WTC11 (cell line): Measurements from ENCODE around the gene CATSPERZ. TPM values are rescaled to one million over a fixed set of nuclear protein-coding genes. Genes with fewer than 3 reads are reported as not detected.

ENCODE experiments used
- ATF1 ChIP-seq: sonication (generic); formaldehyde crosslinking; IDR thresholded peaks from 2 replicates; pipeline ENCODE4 v1.8.1; 2023; ENCODE audit warnings: mild to moderate bottlenecking, moderate library complexity, missing genetic modification reagents
- CREM ChIP-seq: sonication (generic); formaldehyde crosslinking; IDR thresholded peaks from 2 replicates; pipeline ENCODE4 v1.8.1; 2022; ENCODE audit warnings: mild to moderate bottlenecking, missing genetic modification reagents, moderate library complexity
- ESRRA ChIP-seq: sonication (generic); formaldehyde crosslinking; IDR thresholded peaks from 2 replicates; pipeline ENCODE4 v1.8.1; 2022; ENCODE audit warnings: mild to moderate bottlenecking, missing genetic modification reagents, borderline replicate concordance
- FOXK1 ChIP-seq: sonication (generic); formaldehyde crosslinking; IDR thresholded peaks from 2 replicates; pipeline ENCODE4 v1.8.0; 2022; ENCODE audit warnings: mild to moderate bottlenecking, moderate library complexity, missing genetic modification reagents
- IRF2 ChIP-seq: sonication (generic); formaldehyde crosslinking; IDR thresholded peaks from 2 replicates; pipeline ENCODE4 v1.8.0; 2022; ENCODE audit warnings: low read depth, missing genetic modification reagents, borderline replicate concordance
- MXD4 ChIP-seq: fragments of 250-450 bp; sonication (Bioruptor Pico); IDR thresholded peaks from 2 replicates; pipeline ENCODE4 v1.8.0; 2021; ENCODE audit warnings: mild to moderate bottlenecking, moderate library complexity, borderline replicate concordance
- MYBL2 ChIP-seq: sonication (generic); formaldehyde crosslinking; IDR thresholded peaks from 2 replicates; pipeline ENCODE4 v1.8.1; 2023; ENCODE audit warnings: mild to moderate bottlenecking, moderate library complexity, missing genetic modification reagents
- NR2C2 ChIP-seq: sonication (generic); formaldehyde crosslinking; IDR thresholded peaks from 2 replicates; pipeline ENCODE4 v1.8.0; 2022; ENCODE audit warnings: mild to moderate bottlenecking, missing genetic modification reagents
- PRDM15 ChIP-seq: sonication (generic); formaldehyde crosslinking; IDR thresholded peaks from 2 replicates; pipeline ENCODE4 v1.8.0; 2022; ENCODE audit warnings: missing genetic modification reagents
- PRRX2 ChIP-seq: fragments of 250-450 bp; sonication (Bioruptor Pico); IDR thresholded peaks from 2 replicates; pipeline ENCODE4 v1.8.0; 2021; ENCODE audit warnings: mild to moderate bottlenecking
- SP1 ChIP-seq: sonication (generic); formaldehyde crosslinking; conservative IDR thresholded peaks from 2 replicates; pipeline ENCODE4 v1.8.1; 2022; ENCODE audit warnings: missing genetic modification reagents
- ZNF138 ChIP-seq: sonication (generic); formaldehyde crosslinking; conservative IDR thresholded peaks from 2 replicates; pipeline ENCODE4 v1.8.1; 2022; ENCODE audit warnings: mild to moderate bottlenecking, moderate library complexity, missing genetic modification reagents
- ZNF219 ChIP-seq: sonication (generic); formaldehyde crosslinking; IDR thresholded peaks from 2 replicates; pipeline ENCODE4 v1.8.0; 2023; ENCODE audit warnings: missing genetic modification reagents, mild to moderate bottlenecking, borderline replicate concordance
- ZNF263 ChIP-seq: sonication (generic); formaldehyde crosslinking; IDR thresholded peaks from 2 replicates; pipeline ENCODE4 v1.8.1; 2022; ENCODE audit warnings: low read depth, mild to moderate bottlenecking, moderate library complexity, missing genetic modification reagents
- ZNF396 ChIP-seq: fragments of 250-450 bp; sonication (Bioruptor Pico); IDR thresholded peaks from 2 replicates; pipeline ENCODE4 v1.8.0; 2021; ENCODE audit warnings: mild to moderate bottlenecking, moderate library complexity, borderline replicate concordance
- ZNF416 ChIP-seq: fragments of 250-450 bp; sonication (Bioruptor Pico); IDR thresholded peaks from 2 replicates; pipeline ENCODE4 v1.9.0; 2021; ENCODE audit warnings: mild to moderate bottlenecking, inconsistent platforms
- ZNF671 ChIP-seq: fragments of 250-450 bp; sonication (Bioruptor Pico); IDR thresholded peaks from 2 replicates; pipeline ENCODE4 v1.8.0; 2021; ENCODE audit warnings: mild to moderate bottlenecking
- total RNA-seq: library from RNA; stranded (reverse); gene quantifications from 3 replicates; pipeline ENCODE4 v1.2.3, GENCODE V29; 2021
- TF ChIP-seq, protein P1 (sequence below): sonication (generic); formaldehyde crosslinking; IDR thresholded peaks from 2 replicates; pipeline ENCODE4 v1.8.1; 2022; ENCODE audit warnings: mild to moderate bottlenecking, moderate library complexity, missing genetic modification reagents
- TF ChIP-seq, protein P2 (sequence below): sonication (generic); formaldehyde crosslinking; IDR thresholded peaks from 2 replicates; pipeline ENCODE4 v1.8.0; 2022; ENCODE audit warnings: mild to moderate bottlenecking, missing genetic modification reagents
- TF ChIP-seq, protein P3 (sequence below): fragments of 250-450 bp; sonication (Bioruptor Pico); IDR thresholded peaks from 2 replicates; pipeline ENCODE4 v1.9.0; 2021; ENCODE audit warnings: mild to moderate bottlenecking, borderline replicate concordance
- TF ChIP-seq, protein P4 (sequence below): sonication (generic); formaldehyde crosslinking; IDR thresholded peaks from 2 replicates; pipeline ENCODE4 v1.8.1; 2022; ENCODE audit warnings: low read depth, mild to moderate bottlenecking, moderate library complexity, missing genetic modification reagents, borderline replicate concordance
- TF ChIP-seq, protein P5 (sequence below): fragments of 250-450 bp; sonication (Bioruptor Pico); IDR thresholded peaks from 2 replicates; pipeline ENCODE4 v1.9.0; 2021; ENCODE audit warnings: mild to moderate bottlenecking
- TF ChIP-seq, protein P6 (sequence below): sonication (generic); formaldehyde crosslinking; IDR thresholded peaks from 2 replicates; pipeline ENCODE4 v1.8.1; 2022; ENCODE audit warnings: low read depth, missing genetic modification reagents, borderline replicate concordance

The CATSPERZ gene
- total RNA-seq, 1 experiment from 2014 or later: 2.5 TPM

- TF ChIP-seq, protein P1, sequence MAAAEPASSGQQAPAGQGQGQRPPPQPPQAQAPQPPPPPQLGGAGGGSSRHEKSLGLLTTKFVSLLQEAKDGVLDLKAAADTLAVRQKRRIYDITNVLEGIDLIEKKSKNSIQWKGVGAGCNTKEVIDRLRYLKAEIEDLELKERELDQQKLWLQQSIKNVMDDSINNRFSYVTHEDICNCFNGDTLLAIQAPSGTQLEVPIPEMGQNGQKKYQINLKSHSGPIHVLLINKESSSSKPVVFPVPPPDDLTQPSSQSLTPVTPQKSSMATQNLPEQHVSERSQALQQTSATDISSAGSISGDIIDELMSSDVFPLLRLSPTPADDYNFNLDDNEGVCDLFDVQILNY (CRISPR knock-in tag): no peak
- TF ChIP-seq SP1 (CRISPR knock-in tag) (no peak), ZNF219 (CRISPR knock-in tag) (0 out of 2 replicates have a peak, but pooled peaks have one; percentile 47), ATF1 (CRISPR knock-in tag) (no peak), FOXK1 (peak; percentile 59; the same call in 1 of the 2 replicates), ZNF416 (no peak), PRDM15 (CRISPR knock-in tag) (no peak), IRF2 (CRISPR knock-in tag) (no peak), ZNF671 (CRISPR knock-in tag) (no peak), MXD4 (CRISPR knock-in tag) (no peak), ZNF263 (CRISPR knock-in tag) (no peak), ESRRA (CRISPR knock-in tag) (no peak), MYBL2 (CRISPR knock-in tag) (no peak), ZNF396 (CRISPR knock-in tag) (no peak), ZNF138 (CRISPR knock-in tag) (no peak), NR2C2 (no peak), PRRX2 (CRISPR knock-in tag) (no peak), CREM (no peak)
- TF ChIP-seq, protein P2, sequence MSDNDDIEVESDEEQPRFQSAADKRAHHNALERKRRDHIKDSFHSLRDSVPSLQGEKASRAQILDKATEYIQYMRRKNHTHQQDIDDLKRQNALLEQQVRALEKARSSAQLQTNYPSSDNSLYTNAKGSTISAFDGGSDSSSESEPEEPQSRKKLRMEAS: peak; percentile 85
- TF ChIP-seq, protein P3, sequence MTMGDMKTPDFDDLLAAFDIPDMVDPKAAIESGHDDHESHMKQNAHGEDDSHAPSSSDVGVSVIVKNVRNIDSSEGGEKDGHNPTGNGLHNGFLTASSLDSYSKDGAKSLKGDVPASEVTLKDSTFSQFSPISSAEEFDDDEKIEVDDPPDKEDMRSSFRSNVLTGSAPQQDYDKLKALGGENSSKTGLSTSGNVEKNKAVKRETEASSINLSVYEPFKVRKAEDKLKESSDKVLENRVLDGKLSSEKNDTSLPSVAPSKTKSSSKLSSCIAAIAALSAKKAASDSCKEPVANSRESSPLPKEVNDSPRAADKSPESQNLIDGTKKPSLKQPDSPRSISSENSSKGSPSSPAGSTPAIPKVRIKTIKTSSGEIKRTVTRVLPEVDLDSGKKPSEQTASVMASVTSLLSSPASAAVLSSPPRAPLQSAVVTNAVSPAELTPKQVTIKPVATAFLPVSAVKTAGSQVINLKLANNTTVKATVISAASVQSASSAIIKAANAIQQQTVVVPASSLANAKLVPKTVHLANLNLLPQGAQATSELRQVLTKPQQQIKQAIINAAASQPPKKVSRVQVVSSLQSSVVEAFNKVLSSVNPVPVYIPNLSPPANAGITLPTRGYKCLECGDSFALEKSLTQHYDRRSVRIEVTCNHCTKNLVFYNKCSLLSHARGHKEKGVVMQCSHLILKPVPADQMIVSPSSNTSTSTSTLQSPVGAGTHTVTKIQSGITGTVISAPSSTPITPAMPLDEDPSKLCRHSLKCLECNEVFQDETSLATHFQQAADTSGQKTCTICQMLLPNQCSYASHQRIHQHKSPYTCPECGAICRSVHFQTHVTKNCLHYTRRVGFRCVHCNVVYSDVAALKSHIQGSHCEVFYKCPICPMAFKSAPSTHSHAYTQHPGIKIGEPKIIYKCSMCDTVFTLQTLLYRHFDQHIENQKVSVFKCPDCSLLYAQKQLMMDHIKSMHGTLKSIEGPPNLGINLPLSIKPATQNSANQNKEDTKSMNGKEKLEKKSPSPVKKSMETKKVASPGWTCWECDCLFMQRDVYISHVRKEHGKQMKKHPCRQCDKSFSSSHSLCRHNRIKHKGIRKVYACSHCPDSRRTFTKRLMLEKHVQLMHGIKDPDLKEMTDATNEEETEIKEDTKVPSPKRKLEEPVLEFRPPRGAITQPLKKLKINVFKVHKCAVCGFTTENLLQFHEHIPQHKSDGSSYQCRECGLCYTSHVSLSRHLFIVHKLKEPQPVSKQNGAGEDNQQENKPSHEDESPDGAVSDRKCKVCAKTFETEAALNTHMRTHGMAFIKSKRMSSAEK (CRISPR knock-in tag): no peak
- TF ChIP-seq, protein P4, sequence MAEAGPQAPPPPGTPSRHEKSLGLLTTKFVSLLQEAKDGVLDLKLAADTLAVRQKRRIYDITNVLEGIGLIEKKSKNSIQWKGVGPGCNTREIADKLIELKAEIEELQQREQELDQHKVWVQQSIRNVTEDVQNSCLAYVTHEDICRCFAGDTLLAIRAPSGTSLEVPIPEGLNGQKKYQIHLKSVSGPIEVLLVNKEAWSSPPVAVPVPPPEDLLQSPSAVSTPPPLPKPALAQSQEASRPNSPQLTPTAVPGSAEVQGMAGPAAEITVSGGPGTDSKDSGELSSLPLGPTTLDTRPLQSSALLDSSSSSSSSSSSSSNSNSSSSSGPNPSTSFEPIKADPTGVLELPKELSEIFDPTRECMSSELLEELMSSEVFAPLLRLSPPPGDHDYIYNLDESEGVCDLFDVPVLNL: no peak
- TF ChIP-seq, protein P5, sequence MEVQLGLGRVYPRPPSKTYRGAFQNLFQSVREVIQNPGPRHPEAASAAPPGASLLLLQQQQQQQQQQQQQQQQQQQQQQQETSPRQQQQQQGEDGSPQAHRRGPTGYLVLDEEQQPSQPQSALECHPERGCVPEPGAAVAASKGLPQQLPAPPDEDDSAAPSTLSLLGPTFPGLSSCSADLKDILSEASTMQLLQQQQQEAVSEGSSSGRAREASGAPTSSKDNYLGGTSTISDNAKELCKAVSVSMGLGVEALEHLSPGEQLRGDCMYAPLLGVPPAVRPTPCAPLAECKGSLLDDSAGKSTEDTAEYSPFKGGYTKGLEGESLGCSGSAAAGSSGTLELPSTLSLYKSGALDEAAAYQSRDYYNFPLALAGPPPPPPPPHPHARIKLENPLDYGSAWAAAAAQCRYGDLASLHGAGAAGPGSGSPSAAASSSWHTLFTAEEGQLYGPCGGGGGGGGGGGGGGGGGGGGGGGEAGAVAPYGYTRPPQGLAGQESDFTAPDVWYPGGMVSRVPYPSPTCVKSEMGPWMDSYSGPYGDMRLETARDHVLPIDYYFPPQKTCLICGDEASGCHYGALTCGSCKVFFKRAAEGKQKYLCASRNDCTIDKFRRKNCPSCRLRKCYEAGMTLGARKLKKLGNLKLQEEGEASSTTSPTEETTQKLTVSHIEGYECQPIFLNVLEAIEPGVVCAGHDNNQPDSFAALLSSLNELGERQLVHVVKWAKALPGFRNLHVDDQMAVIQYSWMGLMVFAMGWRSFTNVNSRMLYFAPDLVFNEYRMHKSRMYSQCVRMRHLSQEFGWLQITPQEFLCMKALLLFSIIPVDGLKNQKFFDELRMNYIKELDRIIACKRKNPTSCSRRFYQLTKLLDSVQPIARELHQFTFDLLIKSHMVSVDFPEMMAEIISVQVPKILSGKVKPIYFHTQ (CRISPR knock-in tag): no peak
- TF ChIP-seq, protein P6, sequence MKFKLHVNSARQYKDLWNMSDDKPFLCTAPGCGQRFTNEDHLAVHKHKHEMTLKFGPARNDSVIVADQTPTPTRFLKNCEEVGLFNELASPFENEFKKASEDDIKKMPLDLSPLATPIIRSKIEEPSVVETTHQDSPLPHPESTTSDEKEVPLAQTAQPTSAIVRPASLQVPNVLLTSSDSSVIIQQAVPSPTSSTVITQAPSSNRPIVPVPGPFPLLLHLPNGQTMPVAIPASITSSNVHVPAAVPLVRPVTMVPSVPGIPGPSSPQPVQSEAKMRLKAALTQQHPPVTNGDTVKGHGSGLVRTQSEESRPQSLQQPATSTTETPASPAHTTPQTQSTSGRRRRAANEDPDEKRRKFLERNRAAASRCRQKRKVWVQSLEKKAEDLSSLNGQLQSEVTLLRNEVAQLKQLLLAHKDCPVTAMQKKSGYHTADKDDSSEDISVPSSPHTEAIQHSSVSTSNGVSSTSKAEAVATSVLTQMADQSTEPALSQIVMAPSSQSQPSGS (CRISPR knock-in tag): no peak
Measured at GRCh38 chr11:64317325-64317960, 17.3 kb downstream of the CATSPERZ start, which contains the start of gene TRMT112 (continued).
